Fibroblast of the aortic adventitia (primary cell): ENCODE data around the gene COL23A1. TPM values are rescaled to one million over a fixed set of nuclear protein-coding genes. Genes with fewer than 3 reads are reported as not detected.

Source experiments
- DNase-seq: peaks from one replicate; pipeline ENCODE4 v3.0.0-alpha.2; 2010; ENCODE audit warnings: low read depth
- H3K4me3 ChIP-seq: 2 replicates; pipeline ENCODE4 v1.5.1; 2011; ENCODE audit warnings: low read depth, mild to moderate bottlenecking, control low read depth, low read length, moderate library complexity
- CTCF ChIP-seq: IDR thresholded peaks from 2 replicates; pipeline ENCODE4 v1.5.1; 2011; ENCODE audit warnings: mild to moderate bottlenecking, low read length, control low read depth, inconsistent platforms; ENCODE audit not compliant: insufficient read depth
- total RNA-seq: library from RNA; depleted of rRNA; stranded (reverse); fragments of >200 nt; gene quantifications from 2 replicates; pipeline ENCODE4 v1.2.3, GENCODE V29; 2012; ENCODE audit warnings: low replicate concordance

The COL23A1 gene
- total RNA-seq, 1 donor, result not detected

- H3K4me3 ChIP-seq, result no peak overlapping the region
- TF ChIP-seq CTCF, result no peak
- DNase-seq, result no peak
Measured at GRCh38 chr5:178228609-178229008, 361.6 kb downstream of the COL23A1 start.

GRCh38 chr5:178227929-178228328 lies 362.3 kb downstream of the COL23A1 start:
- TF ChIP-seq CTCF, result no peak
- H3K4me3 ChIP-seq, result no peak overlapping the region
- DNase-seq, result no peak

GRCh38 chr5:178227138-178227659 lies 363.0 kb downstream of the COL23A1 start:
- TF ChIP-seq CTCF, result no peak
- no peak for DNase-seq
- H3K4me3 ChIP-seq, result no peak overlapping the region

- DNase-seq, result no peak
- no peak overlapping the region for H3K4me3 ChIP-seq
- no peak for TF ChIP-seq CTCF
Measured at GRCh38 chr5:178225174-178225573, 365.0 kb downstream of the COL23A1 start.

- no peak overlapping the region for H3K4me3 ChIP-seq
- no peak for DNase-seq
- no peak for TF ChIP-seq CTCF
Measured at GRCh38 chr5:178224403-178224802, 365.8 kb downstream of the COL23A1 start.

GRCh38 chr5:178223828-178224335 lies 366.3 kb downstream of the COL23A1 start:
- no peak for TF ChIP-seq CTCF
- H3K4me3 ChIP-seq, result no peak overlapping the region
- DNase-seq, result no peak

GRCh38 chr5:178223196-178223773 lies 366.9 kb downstream of the COL23A1 start:
- no peak overlapping the region for H3K4me3 ChIP-seq
- TF ChIP-seq CTCF, result peak; percentile 9
- no peak for DNase-seq
